K562 (cell line): ENCODE results near the gene DRC3. TPM values are rescaled to one million over a fixed set of nuclear protein-coding genes. Genes with fewer than 3 reads are reported as not detected.

Experiments
- ATAC-seq: fragments of 200-7000 bp; cut with Tn5 transposase; 3 replicates; pipeline ENCODE4 v1.9.1; 2020; ENCODE audit warnings: moderate library complexity
- BruUV-seq: library from RNA; stranded (reverse); fragments of 400-500 nt; replicated peaks from 2 replicates; lab custom pipeline; 2021; lab: Mats Ljungman, UMichigan
- CTCF ChIA-PET: fragments of 300-600 bp; formaldehyde crosslinking; extraction: SDS; loops from one replicate; lab custom pipeline; 2021; ENCODE audit warnings: low intra/inter-chr PET ratio; lab: Yijun Ruan, JAX
- POLR2A ChIA-PET: fragments of 300-600, 350-650 bp; sonication (Branson Sonifier 250); formaldehyde crosslinking; extraction: SDS; loops from one replicate; lab custom pipeline; 2021; ENCODE audit warnings: antibody characterized with exemption, inconsistent platforms; lab: Yijun Ruan, JAX
- DNase-seq, 4 experiments: peaks; one replicate each; pipeline versions ENCODE4 v3.0.0 to v3.0.0-alpha.2; 2011 to 2018; ENCODE audit warnings: low spot score in 3 of 4, mixed read lengths in 3 of 4; ENCODE audit errors: extremely low read depth in 1 of 4
- FAIRE-seq: peaks from 2 replicates; lab custom pipeline; 2011; peaks lifted over from hg19 to GRCh38; lab: Jason Lieb, UNC
- H2AFZ ChIP-seq: 2 replicates; pipeline ENCODE4 v1.6.0; 2011; ENCODE audit warnings: low read depth, low read length, control low read depth, inconsistent platforms
- H3K27ac ChIP-seq: fragments of 200-600 bp; 3 replicates; pipeline ENCODE4 v1.8.0; 2011; ENCODE audit warnings: low read depth, mild to moderate bottlenecking, control low read depth, inconsistent platforms, low read length, moderate library complexity, mixed read lengths; ENCODE audit errors: extremely low read depth
- H3K27me3 ChIP-seq, 2 experiments: fragments of 300-600 bp in 1 of 2; 2 replicates in 1 of 2; 3 replicates in 1 of 2; pipeline versions ENCODE4 v1.6.0 to v1.8.0; 2011; ENCODE audit warnings: inconsistent platforms in 2 of 2, low read length in 2 of 2, mild to moderate bottlenecking in 1 of 2, mixed read lengths in 1 of 2, moderate library complexity in 1 of 2; ENCODE audit not compliant: control insufficient read depth in 2 of 2, insufficient read depth in 2 of 2
- H3K36me3 ChIP-seq: fragments of 300-600 bp; 3 replicates; pipeline ENCODE4 v1.8.0; 2011; ENCODE audit warnings: mild to moderate bottlenecking, low read length, inconsistent platforms; ENCODE audit not compliant: control insufficient read depth, insufficient read depth
- H3K4me1 ChIP-seq, 2 experiments: fragments of 200-600 bp in 1 of 2; replicated peaks in 1 of 2; 2 replicates in 1 of 2; 3 replicates in 1 of 2; pipeline versions ENCODE4 v1.5.1 to v1.8.0; 2011; ENCODE audit warnings: inconsistent platforms in 2 of 2, low read length in 2 of 2, mild to moderate bottlenecking in 1 of 2, mixed read lengths in 1 of 2, moderate library complexity in 1 of 2; ENCODE audit not compliant: control insufficient read depth in 2 of 2, insufficient read depth in 2 of 2
- H3K4me2 ChIP-seq: 2 replicates; pipeline ENCODE4 v1.6.1; 2011; ENCODE audit warnings: low read length, control low read depth, inconsistent platforms, mixed read lengths; ENCODE audit not compliant: insufficient read depth
- H3K4me3 ChIP-seq: fragments of 200-600 bp; sonication (generic), shearing (Covaris generic); 2 replicates; pipeline ENCODE4 v1.5.1; 2016; ENCODE audit warnings: control low read depth, inconsistent platforms
- H3K79me2 ChIP-seq: fragments of 200-600 bp; 3 replicates; pipeline ENCODE4 v1.8.0; 2011; ENCODE audit warnings: low read length, inconsistent platforms; ENCODE audit not compliant: control insufficient read depth, insufficient read depth
- H3K9ac ChIP-seq, 2 experiments: 2 replicates each; pipeline versions ENCODE4 v1.6.0 to v1.6.1; 2011; ENCODE audit warnings: low read depth in 2 of 2, low read length in 2 of 2, control low read depth in 1 of 2, inconsistent platforms in 1 of 2, mild to moderate bottlenecking in 1 of 2, mixed read lengths in 1 of 2; ENCODE audit not compliant: insufficient read depth in 1 of 2
- H3K9me1 ChIP-seq: one replicate; pipeline ENCODE4 v1.6.0; 2011; ENCODE audit warnings: inconsistent platforms, mild to moderate bottlenecking, low read length, moderate library complexity; ENCODE audit not compliant: control insufficient read depth, insufficient read depth
- H3K9me3 ChIP-seq: replicated peaks from 2 replicates; pipeline ENCODE4 v1.5.1; 2011; ENCODE audit warnings: low read depth, low read length, inconsistent platforms; ENCODE audit not compliant: control insufficient read depth, insufficient read depth
- H4K20me1 ChIP-seq: replicated peaks from 2 replicates; pipeline ENCODE4 v1.6.1; 2011; ENCODE audit warnings: low read length, inconsistent platforms, mixed read lengths; ENCODE audit not compliant: control insufficient read depth, insufficient read depth
- ATF2 ChIP-seq: sonication (generic); formaldehyde crosslinking; IDR thresholded peaks from 2 replicates; pipeline ENCODE4 v1.8.1; 2022; ENCODE audit warnings: missing genetic modification reagents
- CEBPB ChIP-seq: fragments of 450-650 bp; IDR thresholded peaks from 2 replicates; pipeline ENCODE4 v1.6.1; 2016; ENCODE audit warnings: missing genetic modification characterization, missing compliant biosample characterization
- CHD4 ChIP-seq: fragments of 200-600 bp; sonication (generic); IDR thresholded peaks from 3 replicates; pipeline ENCODE4 v1.6.1; 2012; ENCODE audit warnings: low read depth, mild to moderate bottlenecking, mixed read lengths, low read length, inconsistent platforms; ENCODE audit not compliant: insufficient read depth, insufficient replicate concordance, poor library complexity, severe bottlenecking
- E4F1 ChIP-seq: fragments of 250-450 bp; sonication (Bioruptor Pico); IDR thresholded peaks from 2 replicates; pipeline ENCODE4 v1.5.0; 2021; ENCODE audit warnings: mild to moderate bottlenecking, borderline replicate concordance
- GTF2A2 ChIP-seq: IDR thresholded peaks from 2 replicates; pipeline ENCODE4 v1.6.1; 2016; ENCODE audit warnings: mild to moderate bottlenecking, missing genetic modification characterization, missing compliant biosample characterization
- ILF3 ChIP-seq: fragments of 450-650 bp; IDR thresholded peaks from 2 replicates; pipeline ENCODE4 v1.6.1; 2018; ENCODE audit warnings: antibody characterized with exemption, mild to moderate bottlenecking, moderate library complexity, borderline replicate concordance
- POLR3G ChIP-seq: IDR thresholded peaks from 2 replicates; pipeline ENCODE4 v1.6.1; 2011; ENCODE audit not compliant: insufficient read length, insufficient replicate concordance; ENCODE audit errors: extremely low read depth
- TAF15 ChIP-seq: fragments of 200-400 bp; formaldehyde crosslinking; IDR thresholded peaks from 2 replicates; pipeline ENCODE4 v1.6.1; 2017; ENCODE audit warnings: mild to moderate bottlenecking, low read depth, low read length, moderate library complexity
- ZNF699 ChIP-seq: fragments of 250-450 bp; sonication (Bioruptor Pico); IDR thresholded peaks from 2 replicates; pipeline ENCODE4 v1.8.0; 2021; ENCODE audit warnings: mild to moderate bottlenecking, moderate library complexity; ENCODE audit not compliant: insufficient replicate concordance
- WGBS: fragments of 100-300 bp; shearing (Covaris generic); methylation state at CpG from one replicate; pipeline ENCODE4 v1.1.6; 2016; ENCODE audit warnings: low coverage, mixed read lengths; ENCODE audit not compliant: insufficient coverage; ENCODE audit errors: missing lambda C conversion rate; 5-methylcytosine and 5-hydroxymethylcytosine counted together
- in situ Hi-C: fragments of 300-500 bp; cut with MboI; formaldehyde crosslinking; loops from 4 replicates; pipeline ENCODE4 v1.15.0; 2018; ENCODE audit warnings: inconsistent platforms, mixed read lengths
- intact Hi-C: fragments of 100-400 bp; cut with micrococcal nuclease; formaldehyde crosslinking; loops from 2 replicates; pipeline ENCODE4 v1.14.2; 2022
- polyA plus RNA-seq, 8 experiments: library from polyadenylated mRNA; depleted of rRNA in 4 of 8; stranded (reverse) in 5 of 8; unstranded in 3 of 8; fragments of >200 nt; fragmentation: Nextera tagmentation in 2 of 8; fragmentation: Illumina TruSeq in 1 of 8; extraction: Ambion mirVana in 2 of 8; extraction: Trizol in 1 of 8; gene quantifications; 2 replicates each; pipeline versions ENCODE4 v1.2.1 to v1.2.3, GENCODE V29; 2011 to 2014; ENCODE audit warnings: inconsistent platforms in 1 of 8, missing spikeins in 1 of 8
- total RNA-seq, 7 experiments: library from RNA; depleted of rRNA in 6 of 7; stranded (reverse); fragments of >200 nt in 6 of 7; fragmentation: Illumina TruSeq in 2 of 7; extraction: Trizol in 2 of 7; gene quantifications; 2 replicates each; pipeline versions ENCODE4 v1.2.1 to v1.2.3, GENCODE V29; 2011 to 2021; ENCODE audit warnings: low replicate concordance in 1 of 7

The DRC3 gene
- total and polyA plus RNA-seq, 9 of the 15 experiments (the other 6 are each of a cell fraction or from before 2014, with no cell fraction given), result 0.10 to 0.84 (median 0.30) TPM; not detected in 3

GRCh38 chr17:17993852-17994251, 21.2 kb downstream of the DRC3 start:
- Histone ChIP-seq H3K4me2 (no peak overlapping the region), H3K9ac (no peak overlapping the region; a peak in 1 of 4 replicates), H2AFZ (no peak overlapping the region), H3K27me3 (peaks cover 0 to 13% of the 10 kb centered on the region in 2 experiments; a peak in 2 of 5 replicates), H4K20me1 (no peaks in the 10 kb centered on the region), H3K79me2 (no peaks in the 10 kb centered on the region), H3K9me1 (no peaks in the 10 kb centered on the region), H3K9me3 (no peaks in the 10 kb centered on the region), H3K27ac (no peak overlapping the region), H3K4me3 (no peak overlapping the region), H3K4me1 (peaks cover 0 to under 1% of the 10 kb centered on the region in 2 experiments; a peak in 2 of 5 replicates), H3K36me3 (no peaks in the 10 kb centered on the region)
- DNase-seq, result no peak
- WGBS, result 78% methylated on average over 9 of the region's 12 CpGs
- ATAC-seq, result no peak
- CTCF ChIA-PET, result no interaction called here
- in situ Hi-C loops, result no loop called here
- no TSS peak for BruUV-seq
- POLR2A ChIA-PET, result no interaction called here
- intact Hi-C loops, result no loop called here
- FAIRE-seq, result no peak
- TF ChIP-seq CHD4 (no peak), POLR3G (no peak), CEBPB (no peak), ATF2 (CRISPR knock-in tag) (no peak), E4F1 (CRISPR knock-in tag) (no peak), ILF3 (no peak), ZNF699 (no peak), GTF2A2 (tag) (no peak), TAF15 (no peak)
